Activated CD4-positive, alpha-beta T cell treated with anti-CD3 and anti-CD28 coated beads, Interleukin-2, amount 10 ng/mL, durations not matched to agents 7 days and 5 days (primary cell): ENCODE measurements around the gene CFH. TPM values are rescaled to one million over a fixed set of nuclear protein-coding genes. Genes with fewer than 3 reads are reported as not detected.
"Not testable (repeated sequence)": the region's sequence is repeated elsewhere in the genome, so short reads cannot be mapped to it uniquely, and the experiment has no call there.

ENCODE experiments used
- CTCF ChIA-PET: fragments of 350-600 bp; sonication (Branson Sonifier 250); formaldehyde crosslinking; loops from one replicate; lab custom pipeline; 2021; ENCODE audit warnings: antibody characterized with exemption; lab: Charles Lee
- POLR2A ChIA-PET: fragments of 350-600 bp; sonication (Branson Sonifier 250); formaldehyde crosslinking; loops from one replicate; lab custom pipeline; 2021; ENCODE audit warnings: antibody characterized with exemption; lab: Charles Lee
- DNase-seq: peaks from one replicate; pipeline ENCODE4 v3.0.0-alpha.2; 2020
- H3K27ac Mint-ChIP-seq: one replicate; pipeline ENCODE4 v1.8.0; 2021; ENCODE audit warnings: mild to moderate bottlenecking, moderate library complexity, mixed read lengths
- H3K27me3 Mint-ChIP-seq: one replicate; pipeline ENCODE4 v1.8.0; 2021; ENCODE audit warnings: mixed read lengths
- H3K36me3 Mint-ChIP-seq: one replicate; pipeline ENCODE4 v1.8.0; 2021; ENCODE audit warnings: low read depth, mixed read lengths
- H3K4me1 Mint-ChIP-seq: one replicate; pipeline ENCODE4 v1.8.0; 2021; ENCODE audit warnings: mixed read lengths
- H3K4me3 Mint-ChIP-seq: one replicate; pipeline ENCODE4 v1.8.0; 2021; ENCODE audit warnings: mild to moderate bottlenecking, moderate library complexity, mixed read lengths
- H3K9me3 Mint-ChIP-seq: one replicate; pipeline ENCODE4 v1.8.0; 2021; ENCODE audit warnings: mixed read lengths
- total RNA-seq, 2 experiments: library from RNA; stranded (reverse); gene quantifications; one replicate each; pipeline ENCODE4 v1.2.3, GENCODE V29; 2021

CFH gene
- 1 to 10 TPM; 5.3 to 6.2 TPM for total RNA-seq

DNA sequence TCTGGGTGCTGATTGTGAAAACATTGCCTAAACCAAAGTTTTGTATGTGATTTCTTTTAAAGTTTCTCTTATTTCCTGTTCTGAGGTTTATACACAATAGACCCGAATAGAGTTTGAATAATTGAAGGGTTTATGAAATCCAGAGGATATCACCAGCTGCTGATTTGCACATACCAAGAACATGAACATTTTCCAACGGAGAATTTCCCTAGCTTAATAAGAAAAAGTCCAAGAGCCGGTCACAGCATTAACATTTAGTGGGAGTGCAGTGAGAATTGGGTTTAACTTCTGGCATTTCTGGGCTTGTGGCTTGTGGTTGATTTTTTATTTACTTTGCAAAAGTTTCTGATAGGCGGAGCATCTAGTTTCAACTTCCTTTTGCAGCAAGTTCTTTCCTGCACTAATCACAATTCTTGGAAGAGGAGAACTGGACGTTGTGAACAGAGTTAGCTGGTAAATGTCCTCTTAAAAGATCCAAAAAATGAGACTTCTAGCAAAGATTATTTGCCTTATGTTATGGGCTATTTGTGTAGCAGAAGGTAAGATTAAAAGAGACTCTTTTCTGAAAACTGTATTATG is at the start of gene CFH:
Gene CFH, plus strand, starts transcription at position 407 of the 579 bp plus-strand sequence. Its CDS starts 75 bp downstream, at position 482.
- Mint-ChIP-seq H3K9me3 (no peaks in the 10 kb centered on the region), H3K27ac (peak within 1 kb of the TSS; percentile 16), H3K4me1 (peaks cover 15% of the 10 kb centered on the region), H3K27me3 (peaks cover 4% of the 10 kb centered on the region), H3K36me3 (no peaks in the 10 kb centered on the region), H3K4me3 (peak within 1 kb of the TSS; percentile 52)
- POLR2A ChIA-PET = no interaction called here
- DNase-seq = peak; percentile 16
- CTCF ChIA-PET = no interaction called here

DNA sequence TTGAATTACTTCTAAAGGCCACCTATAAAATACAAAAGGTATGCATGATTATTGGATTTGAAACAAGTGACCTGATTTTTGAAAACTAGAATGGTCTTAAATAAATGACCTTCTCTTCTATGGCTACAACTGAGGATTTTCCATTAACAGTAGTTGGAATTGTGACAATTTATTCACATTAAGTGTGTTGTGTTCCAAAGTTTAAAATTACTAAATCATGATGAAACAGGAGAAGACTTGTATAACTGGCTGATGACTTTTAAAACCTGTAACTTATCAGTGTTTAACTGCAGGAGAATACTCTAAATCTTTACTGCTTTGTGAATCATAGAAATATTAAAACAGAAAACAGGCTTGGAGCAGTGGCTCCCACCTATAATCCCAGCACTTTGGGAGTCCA is 48.2 kb upstream of the CFH start:
- Mint-ChIP-seq H3K4me1 (peaks cover 5% of the 10 kb centered on the region), H3K9me3 (no peaks in the 10 kb centered on the region)

GRCh38 chr1:196607981-196608380 is 43.9 kb upstream of the CFH start:
- Mint-ChIP-seq H3K9me3 (no peaks in the 10 kb centered on the region), H3K36me3 (no peaks in the 10 kb centered on the region), H3K27ac (no peak overlapping the region), H3K27me3 (peaks cover 40% of the 10 kb centered on the region), H3K4me1 (peaks cover 5% of the 10 kb centered on the region), H3K4me3 (peak overlapping the region; percentile 2)
- DNase-seq = no peak
- ChIA-PET CTCF (no interaction called here), POLR2A (no interaction called here)

More for the DNA sequence above, 48.2 kb upstream of the CFH start:
- H3K36me3 Mint-ChIP-seq = no peaks in the 10 kb centered on the region
- H3K4me3 Mint-ChIP-seq = no peak overlapping the region
- DNase-seq = no peak
- H3K27me3 Mint-ChIP-seq = peaks cover 16% of the 10 kb centered on the region
- CTCF ChIA-PET = no interaction called here
- no peak overlapping the region for H3K27ac Mint-ChIP-seq
- POLR2A ChIA-PET = no interaction called here

GRCh38 chr1:196608390-196609369 is 43.2 kb upstream of the CFH start, which contains the start of gene KCNT2:
Gene KCNT2, minus strand, starts transcription at chr1:196608440. Its CDS starts 131 bp downstream, at chr1:196608309.
- no peak for DNase-seq
- peak within 1 kb of the TSS; percentile 2 for H3K4me3 Mint-ChIP-seq
- H3K27ac Mint-ChIP-seq = no peak within 1 kb of the TSS
- POLR2A ChIA-PET = no interaction called here
- H3K27me3 Mint-ChIP-seq = peaks cover 42% of the 10 kb centered on the region
- peaks cover 5% of the 10 kb centered on the region for H3K4me1 Mint-ChIP-seq
- no peaks in the 10 kb centered on the region for H3K36me3 Mint-ChIP-seq
- H3K9me3 Mint-ChIP-seq = no peaks in the 10 kb centered on the region
- CTCF ChIA-PET = no interaction called here

- DNase-seq = no peak
- ChIA-PET POLR2A (no interaction called here), CTCF (no interaction called here)
- H3K27me3 Mint-ChIP-seq = peaks cover 42% of the 10 kb centered on the region
- H3K27ac Mint-ChIP-seq = no peak overlapping the region
- peaks cover 5% of the 10 kb centered on the region for H3K4me1 Mint-ChIP-seq
- no peak overlapping the region for H3K4me3 Mint-ChIP-seq
- no peaks in the 10 kb centered on the region for H3K36me3 Mint-ChIP-seq
- H3K9me3 Mint-ChIP-seq = no peaks in the 10 kb centered on the region
Observed at GRCh38 chr1:196609370-196609737, 42.5 kb upstream of the CFH start.

DNA sequence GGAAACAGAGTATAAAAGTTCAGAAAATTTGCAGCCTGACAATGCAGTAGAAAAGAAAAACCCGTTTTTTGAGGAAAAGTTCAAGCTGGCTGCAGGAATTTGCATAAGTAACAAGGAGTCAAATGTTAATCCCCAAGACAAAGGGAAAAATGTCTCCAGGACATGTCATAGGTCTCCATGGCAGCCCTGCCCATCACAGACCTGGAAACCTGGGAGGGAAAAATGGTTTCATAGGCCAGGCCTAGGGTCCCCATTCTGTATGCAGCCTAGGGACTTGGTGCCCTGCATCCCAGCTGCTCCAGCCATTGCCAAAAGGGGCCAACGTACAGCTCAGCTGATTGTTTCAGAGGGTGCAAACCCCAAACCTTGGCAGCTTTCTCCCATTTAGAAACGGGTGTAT is 40.0 kb upstream of the CFH start:
- Mint-ChIP-seq H3K27ac (no peak overlapping the region), H3K4me3 (no peak overlapping the region), H3K27me3 (peaks cover 40% of the 10 kb centered on the region), H3K36me3 (no peaks in the 10 kb centered on the region), H3K9me3 (no peaks in the 10 kb centered on the region), H3K4me1 (peaks cover 5% of the 10 kb centered on the region)
- no peak for DNase-seq
- ChIA-PET POLR2A (no interaction called here), CTCF (no interaction called here)

DNA sequence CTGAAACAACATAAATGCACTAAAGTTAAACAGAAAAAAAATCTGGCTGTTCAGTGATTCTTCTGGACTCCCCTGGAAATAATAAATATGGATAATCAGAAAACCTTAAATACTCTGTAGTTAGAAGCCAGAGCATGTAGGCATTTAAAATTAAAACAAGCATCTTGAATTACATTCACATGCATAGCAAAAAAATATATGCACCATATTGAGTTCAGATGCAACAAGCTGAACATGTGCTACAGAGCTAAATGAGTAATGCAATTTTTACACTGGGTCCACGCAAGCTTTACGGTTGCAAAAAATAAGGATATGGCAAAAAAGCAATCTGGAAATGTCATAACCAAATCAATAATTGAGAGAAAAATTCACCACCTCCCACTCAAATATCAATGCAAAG is 32.1 kb upstream of the CFH start:
- CTCF ChIA-PET = no interaction called here
- Mint-ChIP-seq H3K27ac (no peak overlapping the region), H3K4me1 (no peaks in the 10 kb centered on the region), H3K36me3 (no peaks in the 10 kb centered on the region), H3K4me3 (no peak overlapping the region), H3K27me3 (no peaks in the 10 kb centered on the region), H3K9me3 (no peaks in the 10 kb centered on the region)
- no peak for DNase-seq
- POLR2A ChIA-PET = no interaction called here

- Mint-ChIP-seq H3K36me3 (no peaks in the 10 kb centered on the region), H3K27ac (no peak overlapping the region), H3K27me3 (no peaks in the 10 kb centered on the region), H3K4me1 (no peaks in the 10 kb centered on the region), H3K4me3 (no peak overlapping the region), H3K9me3 (no peaks in the 10 kb centered on the region)
- ChIA-PET CTCF (no interaction called here), POLR2A (no interaction called here)
- no peak for DNase-seq
Observed at GRCh38 chr1:196623079-196623478, 28.8 kb upstream of the CFH start.

GRCh38 chr1:196628838-196629237 is 23.0 kb upstream of the CFH start:
- POLR2A ChIA-PET = no interaction called here
- no peaks in the 10 kb centered on the region for H3K36me3 Mint-ChIP-seq
- no peaks in the 10 kb centered on the region for H3K27me3 Mint-ChIP-seq
- CTCF ChIA-PET = no interaction called here
- H3K9me3 Mint-ChIP-seq = no peaks in the 10 kb centered on the region
- no peak for DNase-seq
- H3K4me1 Mint-ChIP-seq = no peaks in the 10 kb centered on the region
- H3K27ac Mint-ChIP-seq = no peak overlapping the region
- H3K4me3 Mint-ChIP-seq = no peak overlapping the region

GRCh38 chr1:196637606-196638005 is 14.2 kb upstream of the CFH start:
- Mint-ChIP-seq H3K27ac (no peak overlapping the region), H3K4me1 (no peaks in the 10 kb centered on the region), H3K27me3 (no peaks in the 10 kb centered on the region), H3K36me3 (no peaks in the 10 kb centered on the region), H3K4me3 (no peak overlapping the region), H3K9me3 (no peaks in the 10 kb centered on the region)
- ChIA-PET CTCF (no interaction called here), POLR2A (interaction anchor here (0.6 kb wide), 1 partner anchor 136 kb away, joined by 3 read pairs; no protein-coding TSS in a partner anchor)
- DNase-seq = no peak

GRCh38 chr1:196638466-196638865 is 13.4 kb upstream of the CFH start:
- ChIA-PET POLR2A (no interaction called here), CTCF (no interaction called here)
- H3K27ac Mint-ChIP-seq = no peak overlapping the region
- H3K4me3 Mint-ChIP-seq = no peak overlapping the region
- peaks cover under 1% of the 10 kb centered on the region for H3K27me3 Mint-ChIP-seq
- no peak for DNase-seq
- H3K9me3 Mint-ChIP-seq = no peaks in the 10 kb centered on the region
- H3K36me3 Mint-ChIP-seq = no peaks in the 10 kb centered on the region
- H3K4me1 Mint-ChIP-seq = no peaks in the 10 kb centered on the region

- H3K4me3 Mint-ChIP-seq, H3K36me3 Mint-ChIP-seq, CTCF ChIA-PET, H3K27ac Mint-ChIP-seq, POLR2A ChIA-PET, H3K4me1 Mint-ChIP-seq, DNase-seq, H3K27me3 Mint-ChIP-seq, H3K9me3 Mint-ChIP-seq: not testable (repeated sequence)
Observed at GRCh38 chr1:196639291-196639690, 12.6 kb upstream of the CFH start.

DNA sequence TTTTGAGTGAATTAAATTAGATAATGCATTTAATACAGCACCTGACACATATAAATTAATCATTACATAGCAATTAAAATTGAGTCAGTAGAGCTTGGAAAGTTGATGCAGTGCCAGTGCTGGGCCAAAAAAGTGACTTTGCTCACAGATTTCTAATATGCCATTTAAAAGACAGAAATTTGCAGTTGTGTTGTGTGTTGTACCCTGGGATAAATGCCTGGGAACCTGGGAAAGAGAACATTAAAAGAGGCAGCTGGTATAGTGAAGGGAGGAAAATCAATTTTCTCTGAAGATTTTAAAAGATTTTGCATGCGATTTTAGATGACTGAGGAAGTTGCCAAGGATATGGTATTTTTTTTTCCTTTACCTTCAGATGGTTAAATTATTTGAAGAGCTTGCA is 10.9 kb upstream of the CFH start:
- Mint-ChIP-seq H3K27ac (no peak overlapping the region), H3K4me1 (no peaks in the 10 kb centered on the region), H3K27me3 (peaks cover 9% of the 10 kb centered on the region), H3K4me3 (no peak overlapping the region), H3K9me3 (no peaks in the 10 kb centered on the region), H3K36me3 (no peaks in the 10 kb centered on the region)
- CTCF ChIA-PET = no interaction called here
- POLR2A ChIA-PET = no interaction called here
- no peak for DNase-seq
